HG03575 (cell line): ENCODE measurements around the gene GRAMD2A.

Source experiments
- ATAC-seq: cut with Tn5 transposase; IDR thresholded peaks from one replicate; pipeline ENCODE4 v1.9.1; 2021; ENCODE audit not compliant: unreplicated experiment, insufficient number of reproducible peaks, low FRiP score; ENCODE audit errors: extremely low read depth

Gene GRAMD2A

GRCh38 chr15:72222393-72222792, 24.8 kb upstream of the GRAMD2A start:
- no peak for ATAC-seq

GRCh38 chr15:72220687-72221086, 23.1 kb upstream of the GRAMD2A start:
- no peak for ATAC-seq

GRCh38 chr15:72217216-72217615, 19.6 kb upstream of the GRAMD2A start:
- no peak for ATAC-seq

GRCh38 chr15:72216079-72216478, 18.5 kb upstream of the GRAMD2A start:
- no peak for ATAC-seq

- ATAC-seq = no peak
Observed at GRCh38 chr15:72207558-72208085, 10.0 kb upstream of the GRAMD2A start.

GRCh38 chr15:72206677-72207000, 9.1 kb upstream of the GRAMD2A start:
- no peak for ATAC-seq

GRCh38 chr15:72205896-72206676, 8.5 kb upstream of the GRAMD2A start:
- no peak for ATAC-seq

GRCh38 chr15:72205273-72205672, 7.7 kb upstream of the GRAMD2A start:
- ATAC-seq = no peak

GRCh38 chr15:72203507-72203837, 5.9 kb upstream of the GRAMD2A start:
- no peak for ATAC-seq

- no peak for ATAC-seq
Observed at GRCh38 chr15:72202801-72203506, 5.4 kb upstream of the GRAMD2A start.

- no peak for ATAC-seq
Observed at GRCh38 chr15:72202302-72202701, 4.7 kb upstream of the GRAMD2A start.

GRCh38 chr15:72201391-72201921, 3.9 kb upstream of the GRAMD2A start:
- no peak for ATAC-seq

- no peak for ATAC-seq
Observed at GRCh38 chr15:72200395-72201237, 3.0 kb upstream of the GRAMD2A start.

- ATAC-seq = no peak
Observed at GRCh38 chr15:72199721-72200212, 2.2 kb upstream of the GRAMD2A start.

- ATAC-seq = no peak
Observed at GRCh38 chr15:72199205-72199515, 1.6 kb upstream of the GRAMD2A start.

- no peak for ATAC-seq
Observed at GRCh38 chr15:72198356-72199204, 993 bp upstream of the GRAMD2A start.

- no peak for ATAC-seq
Observed at GRCh38 chr15:72197041-72197459, 537 bp downstream of the GRAMD2A start.

GRCh38 chr15:72196409-72197040, 1.1 kb downstream of the GRAMD2A start:
- ATAC-seq = no peak
